DMS114 treated with DMSO at 0.1 percent for 48 hours (cell line): ENCODE data around the gene PPP1R15B.
A peak's percentile ranks its signal among the peaks of the same experiment; 100 is the strongest.
"Not testable (repeated sequence)": the region's sequence is repeated elsewhere in the genome, so short reads cannot be mapped to it uniquely, and the experiment has no call there.

Source experiments
- DNase-seq: peaks from one replicate; lab custom pipeline; 2025; ENCODE audit not compliant: unreplicated experiment; lab: John Stamatoyannopoulos, UW

Gene PPP1R15B

DNA sequence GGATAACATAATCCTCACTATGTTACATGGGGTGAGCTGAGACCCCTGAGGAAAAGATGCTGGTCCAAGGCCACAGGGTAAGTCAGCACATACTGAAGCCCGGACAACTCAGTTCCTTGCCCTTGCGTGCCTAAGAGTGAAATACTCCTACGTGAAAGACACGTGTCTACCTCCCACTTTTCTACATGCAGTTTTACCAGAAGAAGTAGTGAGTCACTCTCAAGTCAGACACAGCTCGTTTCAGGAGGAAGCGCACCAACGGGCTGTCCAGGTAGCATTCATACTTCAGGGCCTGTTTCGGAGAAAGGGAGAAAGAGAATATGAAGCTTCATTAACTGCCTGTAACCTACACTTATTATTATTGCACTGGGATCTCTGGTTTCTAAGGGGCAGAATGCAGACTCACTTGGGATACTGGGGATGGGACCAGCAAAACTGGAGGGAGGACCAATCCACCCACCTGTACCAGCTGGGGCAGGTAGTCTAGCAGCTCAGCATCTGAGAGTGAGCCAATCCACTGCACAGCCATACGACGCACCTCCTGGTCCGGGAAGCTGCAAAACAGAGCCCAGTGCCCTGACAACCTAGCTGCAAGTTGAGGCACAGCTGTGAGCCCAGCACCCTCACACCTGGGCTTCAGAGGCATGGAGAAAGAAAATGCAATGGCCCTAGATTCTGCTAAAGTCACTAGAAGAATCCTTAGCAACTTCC is 32.4 kb upstream of the PPP1R15B start:
- no peak for DNase-seq

- no peak for DNase-seq
Observed at GRCh38 chr1:204443260-204443619, 31.6 kb upstream of the PPP1R15B start.

DNA sequence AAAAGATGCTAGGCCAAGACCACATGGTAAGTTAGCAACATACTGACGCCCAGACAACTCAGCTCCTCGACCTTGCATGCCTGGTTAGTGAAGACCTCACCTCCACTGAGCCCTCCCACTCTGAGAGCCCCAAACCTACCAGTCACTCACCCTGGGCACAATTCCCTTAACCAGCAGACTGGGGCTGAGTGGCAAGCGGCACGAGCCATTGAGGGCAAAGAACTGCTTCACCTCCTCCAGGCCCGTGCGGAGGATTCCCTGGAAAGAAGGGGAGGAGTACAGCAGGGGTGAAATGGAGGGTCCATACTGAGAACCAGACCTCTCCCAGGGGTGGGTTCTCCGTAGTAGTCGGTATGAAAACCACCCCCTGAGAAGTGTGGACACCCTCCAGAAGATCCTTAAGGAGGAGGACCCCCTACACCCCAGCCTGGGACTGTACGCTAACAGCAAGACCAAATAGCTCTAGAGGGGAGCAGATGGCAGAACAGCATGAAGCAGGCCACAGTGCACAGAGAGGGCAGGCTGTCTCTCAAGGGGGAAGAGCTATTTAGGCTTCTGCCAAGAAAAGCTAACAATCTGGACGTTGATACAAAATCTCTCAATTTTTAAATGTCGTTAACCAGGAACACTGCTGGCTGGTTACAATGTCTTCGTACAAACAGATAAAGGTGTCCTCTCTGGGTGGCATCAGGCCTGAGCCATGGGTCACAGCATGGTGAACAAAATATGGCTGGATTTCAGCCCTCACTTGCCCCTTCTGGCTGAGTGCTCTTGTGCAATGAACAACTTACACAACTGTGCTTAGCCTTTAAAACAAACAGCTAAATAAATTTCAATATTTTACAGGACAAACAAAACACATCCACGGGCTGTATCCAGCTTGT is 31.0 kb upstream of the PPP1R15B start:
- no peak for DNase-seq

GRCh38 chr1:204441558-204441957 is 29.9 kb upstream of the PPP1R15B start:
- DNase-seq, result no peak

DNA sequence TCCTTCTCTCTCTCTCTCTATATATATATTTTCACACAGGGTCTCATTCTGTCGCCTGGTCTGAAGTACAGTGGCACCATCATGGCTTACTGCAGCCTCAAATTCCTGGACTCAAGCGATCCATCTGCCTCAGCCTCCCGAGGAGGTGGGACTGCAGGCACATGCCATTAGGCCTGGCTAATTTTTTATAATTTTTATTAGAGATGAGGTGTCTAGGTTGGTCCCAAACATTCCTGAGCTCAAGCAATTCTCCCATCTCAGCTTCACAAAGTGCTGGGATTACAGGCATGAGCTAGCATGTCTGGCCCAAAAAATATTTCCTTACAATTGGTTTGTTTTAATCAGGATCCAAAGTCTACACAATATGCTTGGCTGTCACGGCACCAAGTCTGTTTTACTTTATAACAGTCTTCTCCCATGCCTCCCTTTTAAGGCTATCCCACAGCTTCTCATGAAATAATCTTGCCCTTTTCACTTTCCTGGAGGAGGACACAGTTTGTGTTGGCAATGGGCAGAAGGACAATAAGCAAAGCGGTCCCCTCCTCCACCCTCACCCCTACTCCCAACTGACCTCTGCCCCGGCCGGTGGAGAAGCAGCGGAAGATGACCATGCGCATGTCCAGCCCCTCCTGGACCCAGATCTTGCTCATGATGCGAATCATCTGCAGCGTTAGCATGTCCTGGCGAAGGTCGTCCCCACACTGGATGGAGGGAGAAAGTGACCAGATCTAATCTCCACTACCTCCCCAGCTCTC is 28.2 kb upstream of the PPP1R15B start:
- DNase-seq, result no peak

GRCh38 chr1:204438628-204439027 is 27.0 kb upstream of the PPP1R15B start:
- no peak for DNase-seq

GRCh38 chr1:204437796-204438570 is 26.4 kb upstream of the PPP1R15B start:
- no peak for DNase-seq

- no peak for DNase-seq
Observed at GRCh38 chr1:204435872-204436271, 24.3 kb upstream of the PPP1R15B start.

DNA sequence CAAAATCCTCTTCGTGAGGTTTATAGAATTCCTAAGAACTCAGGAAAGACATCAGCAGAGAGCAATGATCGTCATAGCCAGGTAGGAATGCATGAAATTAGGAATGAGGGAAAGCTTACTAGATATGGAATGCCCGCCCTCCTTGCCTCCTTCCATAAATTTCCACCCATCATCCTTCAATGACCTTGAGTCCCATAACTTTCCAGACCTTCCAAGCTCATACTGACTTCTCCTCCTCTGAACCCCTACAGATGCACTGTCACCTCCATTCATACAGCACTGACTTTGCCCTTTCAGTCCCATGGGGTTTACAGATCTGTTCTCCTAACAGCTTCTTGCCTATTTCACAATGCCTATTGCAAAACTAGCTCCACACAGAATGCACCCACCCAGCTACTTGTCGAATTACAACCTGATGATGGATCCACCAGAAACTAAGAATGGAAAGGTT is 23.8 kb upstream of the PPP1R15B start:
- DNase-seq, result no peak

GRCh38 chr1:204434116-204434755 is 22.6 kb upstream of the PPP1R15B start:
- no peak for DNase-seq

GRCh38 chr1:204432708-204433107 is 21.1 kb upstream of the PPP1R15B start:
- no peak for DNase-seq

DNA sequence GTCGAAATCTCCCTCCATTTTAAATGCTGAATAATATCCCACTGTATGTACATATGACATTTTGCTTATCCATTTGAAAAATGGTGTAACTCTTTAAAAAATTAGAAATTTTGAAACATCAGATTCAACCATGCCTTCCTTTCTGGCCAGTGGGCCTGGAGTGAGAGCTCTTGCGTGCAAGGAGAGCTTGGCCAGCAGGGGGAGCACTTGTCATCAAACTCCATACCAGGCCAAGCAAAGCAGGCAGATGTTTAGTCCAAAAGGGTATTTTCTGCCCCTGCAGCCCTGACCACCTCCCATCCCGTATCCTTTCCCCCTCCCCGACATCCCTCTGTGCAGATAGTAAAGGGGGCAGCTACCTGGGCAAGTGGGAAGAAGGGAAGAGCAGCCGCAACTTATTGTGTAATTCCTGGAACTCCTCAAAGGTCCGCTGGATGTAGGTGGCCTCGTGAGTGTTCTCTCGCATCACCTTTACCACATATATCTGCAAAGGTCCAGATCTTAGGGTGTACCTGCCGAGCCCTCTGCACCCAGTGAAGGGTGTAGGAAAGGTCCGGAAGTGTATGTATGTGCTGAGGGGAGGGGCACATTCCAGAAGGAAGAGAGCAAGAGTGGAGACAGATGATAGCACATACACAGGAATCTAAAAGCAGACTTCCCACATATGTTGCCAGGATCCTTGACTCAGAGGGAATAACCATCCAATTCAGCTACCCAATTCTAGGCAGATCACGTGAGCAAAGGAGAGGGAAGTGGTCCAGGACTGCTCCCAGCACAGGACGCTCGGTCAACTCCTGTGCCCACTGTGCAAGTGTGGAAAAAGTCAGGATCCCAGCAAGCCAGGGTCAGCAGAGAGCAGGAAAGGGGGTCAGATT is 19.9 kb upstream of the PPP1R15B start:
- DNase-seq, result peak; percentile 57

- DNase-seq, result no peak
Observed at GRCh38 chr1:204429746-204430145, 18.1 kb upstream of the PPP1R15B start.

- no peak for DNase-seq
Observed at GRCh38 chr1:204426971-204427701, 15.5 kb upstream of the PPP1R15B start.

- DNase-seq, result no peak
Observed at GRCh38 chr1:204426474-204426873, 14.9 kb upstream of the PPP1R15B start.

DNA sequence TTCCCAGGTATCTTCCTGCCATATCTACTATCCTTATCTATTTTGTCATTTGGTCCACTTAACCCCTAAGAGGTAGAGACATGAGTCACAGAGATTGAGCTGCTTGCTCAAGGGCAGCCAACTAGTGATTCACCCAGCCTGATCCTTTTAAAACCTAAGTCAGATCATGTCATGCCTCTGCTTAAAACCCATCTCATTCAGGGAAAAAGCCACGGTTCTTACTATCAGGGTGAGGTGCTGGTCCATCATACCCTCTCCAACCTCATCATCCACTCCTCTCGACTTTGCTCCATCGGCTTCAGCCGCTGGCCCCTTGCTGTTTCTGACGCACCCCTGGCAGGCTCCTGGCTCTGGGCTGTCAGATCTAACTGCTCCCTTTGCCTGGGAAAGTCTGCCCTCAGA is 14.4 kb upstream of the PPP1R15B start:
- no peak for DNase-seq

GRCh38 chr1:204424621-204425020 is 13.0 kb upstream of the PPP1R15B start:
- DNase-seq, result no peak

GRCh38 chr1:204422061-204422705 is 10.6 kb upstream of the PPP1R15B start:
- DNase-seq, result not testable (repeated sequence)
